Upper lobe of left lung (tissue), 6 donors: Measurements from ENCODE around the gene PDXK. TPM values are rescaled to one million over a fixed set of nuclear protein-coding genes. Genes with fewer than 3 reads are reported as not detected.

Experiments used
- ATAC-seq, 2 donors: fragments of 200-7000 bp; cut with Tn5 transposase; one replicate each; pipeline ENCODE4 v1.9.1; 2022; ENCODE audit warnings: mild to moderate bottlenecking in 2 of 2, moderate library complexity in 2 of 2; ENCODE audit not compliant: low FRiP score in 2 of 2
- DNase-seq, 2 donors: peaks; one replicate each; pipeline ENCODE4 v3.0.0-alpha.2; 2019 to 2020
- H3K27ac ChIP-seq, 4 donors: fragments of 200-600 bp; sonication (generic); one replicate each; pipeline ENCODE4 v1.5.1; 2016 to 2019
- H3K27me3 ChIP-seq, 4 donors: fragments of 200-600 bp; sonication (generic); one replicate each; pipeline ENCODE4 v1.5.1; 2017 to 2019
- H3K36me3 ChIP-seq, 4 donors: fragments of 200-600 bp; sonication (generic); one replicate each; pipeline ENCODE4 v1.5.1; 2016 to 2019
- H3K4me1 ChIP-seq, 4 donors: fragments of 200-600 bp; sonication (generic); one replicate each; pipeline ENCODE4 v1.5.1; 2018 to 2019
- H3K4me3 ChIP-seq, 4 donors: fragments of 200-600 bp; sonication (generic); one replicate each; pipeline ENCODE4 v1.5.1; 2017 to 2019; ENCODE audit warnings: mild to moderate bottlenecking in 2 of 4, moderate library complexity in 1 of 4
- H3K9me3 ChIP-seq, 4 donors: fragments of 200-600 bp; sonication (generic); one replicate each; pipeline ENCODE4 v1.5.1; 2018 to 2019
- EP300 ChIP-seq, 4 donors: sonication (generic); formaldehyde crosslinking; IDR thresholded peaks; one replicate each; pipeline ENCODE4 v1.5.1; 2017; ENCODE audit warnings: antibody characterized with exemption in 4 of 4, control low read depth in 2 of 4
- POLR2A ChIP-seq, 4 donors: fragments of 450-650 bp; IDR thresholded peaks; one replicate each; pipeline ENCODE4 v1.5.1; 2016 to 2017; ENCODE audit warnings: antibody characterized with exemption in 4 of 4, mild to moderate bottlenecking in 2 of 4
- POLR2AphosphoS5 ChIP-seq, 2 donors: sonication (generic); formaldehyde crosslinking; IDR thresholded peaks; one replicate each; pipeline ENCODE4 v1.5.1; 2017; ENCODE audit warnings: antibody characterized with exemption in 2 of 2
- WGBS, 2 donors: methylation state at CpG; one replicate each; pipeline ENCODE4 v1.1.5; 2017 to 2018; 5-methylcytosine and 5-hydroxymethylcytosine counted together
- total RNA-seq, 6 donors: library from RNA; depleted of rRNA in 4 of 6; stranded (reverse); fragments of >200 nt in 4 of 6; gene quantifications; one replicate each; pipeline versions ENCODE4 v1.1.0 to v1.2.1, GENCODE V29; 2016 to 2021
- TF ChIP-seq, protein P1 (sequence below), 6 experiments: fragments of 450-650 bp in 4 of 6; fragments of 200-600 bp in 2 of 6; sonication (generic) in 2 of 6; IDR thresholded peaks; one replicate each; pipeline ENCODE4 v1.5.1; 2016 to 2019; ENCODE audit warnings: antibody characterized with exemption in 6 of 6
- donor health status: DM: no; HTN: no; CAD: no; lungs with moderate emphysema.
- donor health status: DM: no; HTN: yes; CAD: no; lungs with severe emphysema.

PDXK gene
- total RNA-seq, 6 donors from 2014 or later, result 105 to 301 (median 207) TPM

DNA sequence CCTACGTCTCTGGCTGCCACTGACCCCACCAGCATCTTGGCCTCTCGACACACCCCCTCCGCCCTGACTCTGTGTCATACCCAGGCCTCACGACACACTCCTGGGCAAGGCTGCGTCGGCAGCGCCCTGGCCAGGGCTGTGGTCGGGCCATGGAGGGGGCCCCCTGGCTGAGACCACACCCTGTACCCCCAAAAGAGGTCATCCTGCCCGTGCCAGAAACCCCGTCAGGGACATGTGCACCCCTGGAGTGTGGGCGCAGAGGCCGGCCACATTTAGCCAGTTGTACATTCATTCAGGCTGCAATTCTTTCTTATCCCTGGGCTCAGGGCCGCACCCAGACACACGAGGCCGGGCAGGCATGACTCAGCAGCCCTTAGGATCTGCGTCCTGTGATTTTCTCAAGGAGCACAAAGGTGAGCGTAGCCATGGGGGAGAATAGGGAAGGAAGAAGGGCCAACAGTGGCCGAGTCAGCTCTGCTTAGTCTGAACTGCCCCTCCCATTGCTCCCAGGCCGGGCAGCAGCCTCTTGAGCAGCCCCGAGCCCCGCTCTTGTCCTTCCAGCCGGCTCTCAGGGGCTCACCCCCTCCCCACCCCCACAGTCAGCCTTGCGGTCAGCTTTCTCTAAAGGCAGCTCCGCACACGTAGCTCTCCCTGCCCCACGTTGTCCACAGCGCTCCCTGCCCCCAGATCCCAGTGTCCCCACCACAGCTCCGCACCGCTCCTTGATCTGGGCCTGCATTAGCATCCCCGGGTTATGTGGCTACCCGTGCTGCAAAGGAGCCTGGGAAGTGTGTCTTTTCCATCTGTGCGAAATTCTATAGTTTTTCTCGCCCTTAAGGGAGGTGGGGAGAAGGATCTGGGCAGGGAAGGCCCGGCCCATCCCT, 49.3 kb downstream of the PDXK start:
- peak overlapping the region in 1 of 4 donors; percentile 10 for H3K4me3 ChIP-seq
- peaks cover 0 to 26% (median 7%) of the 10 kb centered on the region in 4 donors for H3K4me1 ChIP-seq
- no peaks in the 10 kb centered on the region for H3K9me3 ChIP-seq
- TF ChIP-seq POLR2AphosphoS5 (IDR thresholded peaks at IDR 0.05) (peak in 1 of 2 donors; percentile 63), EP300 (IDR thresholded peaks at IDR 0.05) (peak in 1 of 4 donors; percentile 79), POLR2A (IDR thresholded peaks at IDR 0.05) (peak in 2 of 4 donors; percentile 19 to 53)
- TF ChIP-seq, protein P1, sequence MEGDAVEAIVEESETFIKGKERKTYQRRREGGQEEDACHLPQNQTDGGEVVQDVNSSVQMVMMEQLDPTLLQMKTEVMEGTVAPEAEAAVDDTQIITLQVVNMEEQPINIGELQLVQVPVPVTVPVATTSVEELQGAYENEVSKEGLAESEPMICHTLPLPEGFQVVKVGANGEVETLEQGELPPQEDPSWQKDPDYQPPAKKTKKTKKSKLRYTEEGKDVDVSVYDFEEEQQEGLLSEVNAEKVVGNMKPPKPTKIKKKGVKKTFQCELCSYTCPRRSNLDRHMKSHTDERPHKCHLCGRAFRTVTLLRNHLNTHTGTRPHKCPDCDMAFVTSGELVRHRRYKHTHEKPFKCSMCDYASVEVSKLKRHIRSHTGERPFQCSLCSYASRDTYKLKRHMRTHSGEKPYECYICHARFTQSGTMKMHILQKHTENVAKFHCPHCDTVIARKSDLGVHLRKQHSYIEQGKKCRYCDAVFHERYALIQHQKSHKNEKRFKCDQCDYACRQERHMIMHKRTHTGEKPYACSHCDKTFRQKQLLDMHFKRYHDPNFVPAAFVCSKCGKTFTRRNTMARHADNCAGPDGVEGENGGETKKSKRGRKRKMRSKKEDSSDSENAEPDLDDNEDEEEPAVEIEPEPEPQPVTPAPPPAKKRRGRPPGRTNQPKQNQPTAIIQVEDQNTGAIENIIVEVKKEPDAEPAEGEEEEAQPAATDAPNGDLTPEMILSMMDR (IDR thresholded peaks at IDR 0.05), result no peak
- peak overlapping the region in 3 of 4 donors; percentile 66 to 84 (median 81) for H3K27ac ChIP-seq
- peaks cover 0 to 10% (median 8%) of the 10 kb centered on the region in 4 donors for H3K36me3 ChIP-seq
- ATAC-seq (peak; percentile 83 to 89), DNase-seq (peak; percentile 84 to 87)
- WGBS, 2 donors, result 47 to 61% methylated on average over 29 to 31 of the region's 34 CpGs
- H3K27me3 ChIP-seq, result no peaks in the 10 kb centered on the region

DNA sequence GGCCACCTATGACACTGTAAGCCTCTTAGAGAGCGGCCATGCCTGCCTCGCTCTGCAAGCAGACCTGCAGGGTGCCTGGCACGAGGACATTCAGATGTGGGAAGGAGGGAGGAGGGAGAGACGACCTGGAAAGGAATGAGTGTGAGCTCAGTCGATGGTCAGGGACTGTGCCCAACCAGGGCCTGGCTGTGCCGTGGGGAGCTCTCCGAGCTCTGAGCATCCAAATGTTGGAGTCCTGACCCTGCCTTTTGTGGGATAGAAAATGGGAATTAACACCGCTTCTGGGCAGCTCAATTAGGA, 49.9 kb downstream of the PDXK start:
- no peak overlapping the region for H3K4me3 ChIP-seq
- peaks cover 0 to 28% (median 7%) of the 10 kb centered on the region in 4 donors for H3K4me1 ChIP-seq
- ATAC-seq (peak in 1 of 2 donors; percentile 2), DNase-seq (no peak)
- H3K9me3 ChIP-seq, result no peaks in the 10 kb centered on the region
- WGBS, 2 donors, result 62 to 74% methylated on average over 8 of the region's 8 CpGs
- H3K27ac ChIP-seq, result peak overlapping the region in 3 of 4 donors; percentile 66 to 84 (median 81)
- TF ChIP-seq POLR2A (IDR thresholded peaks at IDR 0.05) (no peak), POLR2AphosphoS5 (IDR thresholded peaks at IDR 0.05) (no peak), EP300 (IDR thresholded peaks at IDR 0.05) (no peak)
- TF ChIP-seq, protein P1 (IDR thresholded peaks at IDR 0.05), result no peak
- H3K27me3 ChIP-seq, result no peaks in the 10 kb centered on the region
- H3K36me3 ChIP-seq, result peaks cover 0 to 16% (median 13%) of the 10 kb centered on the region in 4 donors

DNA sequence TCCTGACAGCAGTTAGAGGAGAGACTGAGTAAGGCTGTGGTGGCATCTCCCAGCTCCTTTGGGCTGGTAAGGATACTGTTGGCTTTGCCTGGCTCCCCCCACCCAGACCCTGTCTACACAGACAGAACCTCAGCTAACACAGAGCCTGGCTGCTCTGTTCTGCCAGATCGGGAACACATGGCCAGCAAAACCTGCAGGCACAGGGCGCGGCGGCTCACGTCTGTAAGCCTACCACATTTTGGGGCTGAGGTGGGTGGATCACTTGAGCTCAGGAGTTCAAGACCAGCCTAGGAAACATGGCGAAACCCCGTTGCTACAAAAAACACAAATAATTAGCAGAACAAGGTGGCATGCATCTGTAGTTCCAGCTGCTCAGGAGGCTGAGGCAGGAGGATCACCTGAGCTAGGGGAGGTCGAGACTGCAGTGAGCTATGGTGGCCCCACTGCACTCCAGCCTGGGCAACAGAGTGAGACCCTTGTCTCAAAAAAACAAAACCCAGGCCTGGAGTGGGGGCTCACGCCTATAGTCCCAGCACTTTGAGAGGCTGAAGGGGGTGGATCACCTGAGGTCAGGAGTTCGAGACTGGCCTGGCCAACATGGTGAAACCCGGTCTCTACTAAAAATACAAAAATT, 50.5 kb downstream of the PDXK start:
- WGBS, 2 donors, result 92 to 93% methylated on average over 11 of the region's 11 CpGs
- H3K27ac ChIP-seq, result peak overlapping the region in 1 of 4 donors; percentile 81
- ATAC-seq (no peak), DNase-seq (peak in 1 of 2 donors; percentile 43)
- peaks cover 4 to 22% (median 18%) of the 10 kb centered on the region in 4 donors for H3K36me3 ChIP-seq
- H3K4me3 ChIP-seq, result no peak overlapping the region
- TF ChIP-seq, protein P1 (IDR thresholded peaks at IDR 0.05), result no peak
- TF ChIP-seq EP300 (IDR thresholded peaks at IDR 0.05) (no peak), POLR2A (IDR thresholded peaks at IDR 0.05) (no peak), POLR2AphosphoS5 (IDR thresholded peaks at IDR 0.05) (no peak)
- no peaks in the 10 kb centered on the region for H3K27me3 ChIP-seq
- H3K4me1 ChIP-seq, result peaks cover 0 to 34% (median 10%) of the 10 kb centered on the region in 4 donors
- H3K9me3 ChIP-seq, result no peaks in the 10 kb centered on the region

DNA sequence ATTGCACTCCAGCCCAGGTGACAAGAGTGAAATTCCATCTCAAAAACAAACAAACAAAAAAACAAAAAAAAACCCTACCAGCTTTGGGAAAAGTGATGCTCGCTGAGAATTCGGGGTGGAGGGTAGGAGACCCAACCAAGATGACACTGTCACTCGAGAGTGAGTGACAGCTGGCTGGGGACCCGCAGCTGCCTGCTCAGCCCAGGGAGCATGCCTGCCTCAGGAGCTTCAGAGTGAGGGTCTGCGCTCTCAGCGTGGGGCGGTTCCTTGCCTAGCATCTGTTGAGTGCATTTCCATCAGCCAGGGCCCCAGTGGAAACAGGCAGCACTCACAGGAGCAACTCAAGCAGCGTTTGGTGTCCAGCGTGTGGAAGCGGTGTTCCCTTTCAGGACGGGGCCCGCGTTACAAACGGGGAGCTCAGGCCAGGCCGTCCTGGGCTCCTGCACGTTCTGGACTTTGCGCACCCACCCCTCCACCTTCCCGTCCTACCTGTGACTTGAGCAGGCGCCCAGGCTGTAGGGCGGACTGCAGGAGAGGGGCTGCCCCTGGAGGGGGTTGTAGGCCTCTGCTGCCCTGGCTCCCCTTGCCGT, 51.2 kb downstream of the PDXK start:
- 87 to 91% methylated on average over 17 to 21 of the region's 21 CpGs for WGBS, 2 donors
- ATAC-seq (no peak), DNase-seq (peak in 1 of 2 donors; percentile 59)
- TF ChIP-seq, protein P1 (IDR thresholded peaks at IDR 0.05), result no peak
- TF ChIP-seq EP300 (IDR thresholded peaks at IDR 0.05) (no peak), POLR2AphosphoS5 (IDR thresholded peaks at IDR 0.05) (no peak), POLR2A (IDR thresholded peaks at IDR 0.05) (no peak)
- Histone ChIP-seq H3K9me3 (no peaks in the 10 kb centered on the region), H3K27me3 (no peaks in the 10 kb centered on the region), H3K36me3 (peaks cover 5 to 23% (median 18%) of the 10 kb centered on the region in 4 donors), H3K4me1 (peaks cover 7 to 41% (median 17%) of the 10 kb centered on the region in 4 donors), H3K27ac (no peak overlapping the region), H3K4me3 (no peak overlapping the region)
